NB4 (cell line): ENCODE measurements around the gene CAMK2D.
A peak's percentile ranks its signal among the peaks of the same experiment; 100 is the strongest.

ENCODE experiments used
- DNase-seq: peaks from one replicate; pipeline ENCODE4 v3.0.0; 2010; ENCODE audit warnings: low read depth
- H3K4me3 ChIP-seq: one replicate; pipeline ENCODE4 v1.5.1; 2011; ENCODE audit warnings: mild to moderate bottlenecking, low read depth, low read length, moderate library complexity
- CTCF ChIP-seq: IDR thresholded peaks from one replicate; pipeline ENCODE4 v1.5.1; 2012; ENCODE audit warnings: low read depth, low read length
- MYC ChIP-seq: IDR thresholded peaks from 2 replicates; pipeline ENCODE4 v1.6.1; 2011; ENCODE audit warnings: low read depth, low read length
- POLR2A ChIP-seq: IDR thresholded peaks from 2 replicates; pipeline ENCODE4 v1.6.1; 2011; ENCODE audit warnings: mild to moderate bottlenecking; ENCODE audit not compliant: insufficient read length; ENCODE audit errors: extremely low read depth
- TF ChIP-seq, protein P1 (sequence below): IDR thresholded peaks from 2 replicates; pipeline ENCODE4 v1.6.1; 2011; ENCODE audit warnings: low read depth, low read length

Gene CAMK2D

DNA sequence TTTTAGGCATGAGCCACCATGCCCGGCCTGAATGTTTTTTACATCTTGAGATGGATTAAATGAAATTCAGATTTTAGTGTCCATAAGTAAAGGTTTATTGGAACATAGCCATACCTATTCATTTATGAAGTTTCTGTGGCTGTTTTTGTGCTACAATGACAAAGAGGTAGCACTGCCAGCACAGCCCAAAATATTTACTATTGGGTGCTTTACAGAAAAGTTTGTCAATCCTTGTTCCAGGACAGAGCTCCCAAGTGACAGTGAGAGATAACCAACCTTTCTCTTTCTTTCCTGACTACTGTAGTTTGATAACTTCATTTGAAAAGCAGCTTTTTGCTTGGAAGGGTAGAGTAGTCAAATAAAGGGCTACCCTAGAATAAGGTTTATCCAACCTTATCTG, 116.2 kb downstream of the CAMK2D start:
- no peak overlapping the region for H3K4me3 ChIP-seq
- no peak for DNase-seq
- TF ChIP-seq MYC (no peak), CTCF (no peak), POLR2A (no peak)
- TF ChIP-seq, protein P1, sequence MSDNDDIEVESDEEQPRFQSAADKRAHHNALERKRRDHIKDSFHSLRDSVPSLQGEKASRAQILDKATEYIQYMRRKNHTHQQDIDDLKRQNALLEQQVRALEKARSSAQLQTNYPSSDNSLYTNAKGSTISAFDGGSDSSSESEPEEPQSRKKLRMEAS: no peak

GRCh38 chr4:113644398-113644797, 117.1 kb downstream of the CAMK2D start:
- DNase-seq: no peak
- no peak overlapping the region for H3K4me3 ChIP-seq
- TF ChIP-seq, protein P1: no peak
- no peak for TF ChIP-seq POLR2A
- TF ChIP-seq MYC: no peak
- no peak for TF ChIP-seq CTCF

GRCh38 chr4:113643505-113643904, 118.0 kb downstream of the CAMK2D start:
- H3K4me3 ChIP-seq: no peak overlapping the region
- TF ChIP-seq CTCF (no peak), POLR2A (no peak)
- DNase-seq: no peak

- TF ChIP-seq MYC: no peak
- no peak for TF ChIP-seq CTCF
- TF ChIP-seq POLR2A: no peak
- no peak for DNase-seq
- no peak overlapping the region for H3K4me3 ChIP-seq
These were observed 120.5 kb downstream of the CAMK2D start for GRCh38 chr4:113641025-113641431.

GRCh38 chr4:113639326-113639725, 122.2 kb downstream of the CAMK2D start:
- H3K4me3 ChIP-seq: no peak overlapping the region
- no peak for TF ChIP-seq POLR2A
- TF ChIP-seq MYC: no peak
- DNase-seq: peak; percentile 47

DNA sequence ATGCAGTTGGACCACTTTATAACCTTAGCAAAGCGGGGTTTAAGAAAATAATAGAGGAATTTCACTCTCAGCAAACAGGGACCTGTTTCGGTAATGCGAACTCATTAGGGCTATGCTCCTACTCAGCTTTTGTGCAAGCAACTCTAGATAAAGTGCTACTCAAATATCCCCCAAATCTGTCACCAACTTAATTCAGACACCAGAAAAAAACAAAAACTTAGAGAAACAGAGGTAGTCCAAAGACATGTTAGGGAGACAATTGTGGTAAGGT, 123.0 kb downstream of the CAMK2D start:
- no peak overlapping the region for H3K4me3 ChIP-seq
- TF ChIP-seq MYC (no peak), CTCF (no peak), POLR2A (no peak)
- TF ChIP-seq, protein P1: no peak
- no peak for DNase-seq

DNA sequence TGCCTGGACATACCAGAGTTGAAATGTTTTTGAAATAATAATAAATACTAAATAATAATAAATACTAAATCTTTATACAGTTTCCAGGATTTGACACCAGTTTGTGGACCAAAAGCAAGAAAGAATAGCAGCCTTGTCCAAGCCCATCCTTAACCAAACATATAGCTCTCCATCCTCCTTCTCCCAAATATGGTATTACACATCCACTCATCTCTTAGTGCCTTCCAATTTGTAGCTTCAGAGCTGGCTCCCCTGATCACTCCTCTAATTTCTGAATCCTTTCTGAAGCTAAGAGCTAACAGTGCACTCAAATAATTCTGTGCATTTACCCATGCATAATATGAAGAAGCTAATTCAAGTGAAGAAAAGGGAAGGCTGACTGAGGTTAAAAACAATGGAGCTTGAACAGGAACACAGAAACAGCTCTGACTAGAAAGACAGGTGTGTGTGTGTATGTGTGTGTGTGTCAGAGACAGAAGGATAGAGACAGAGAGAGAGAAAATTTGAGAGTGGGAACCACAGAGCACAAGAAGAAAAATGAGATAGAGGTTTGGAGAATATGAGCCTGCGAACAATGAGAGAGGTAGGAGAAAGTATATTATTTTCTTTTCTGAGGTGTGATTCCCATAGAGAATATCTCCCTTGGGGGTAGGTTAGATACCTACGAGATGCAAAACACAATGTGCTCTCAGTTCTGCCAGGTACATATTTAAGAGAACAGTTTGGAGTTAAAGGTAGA, 123.5 kb downstream of the CAMK2D start:
- DNase-seq: no peak
- TF ChIP-seq CTCF: no peak
- TF ChIP-seq MYC: no peak
- TF ChIP-seq, protein P1: no peak
- TF ChIP-seq POLR2A: no peak
- no peak overlapping the region for H3K4me3 ChIP-seq
